Endothelial cell of umbilical vein (primary cell): ENCODE results near the gene EID2B. TPM values are rescaled to one million over a fixed set of nuclear protein-coding genes. Genes with fewer than 3 reads are reported as not detected.

Experiments
- BruUV-seq: library from RNA; stranded (reverse); fragments of 400-500 nt; replicated peaks from 2 replicates; lab custom pipeline; 2021; lab: Mats Ljungman, UMichigan
- CTCF ChIA-PET: fragments of 300-600, 350-600 bp; sonication (Branson Sonifier 250); formaldehyde crosslinking; loops from one replicate; lab custom pipeline; 2021; ENCODE audit warnings: antibody characterized with exemption, inconsistent platforms; lab: Charles Lee
- POLR2A ChIA-PET: fragments of 300-600, 350-600 bp; sonication (Branson Sonifier 250); formaldehyde crosslinking; loops from one replicate; lab custom pipeline; 2021; ENCODE audit warnings: antibody characterized with exemption, inconsistent platforms; lab: Charles Lee
- DNase-seq: peaks from one replicate; pipeline ENCODE4 v3.0.0-alpha.2; 2011; ENCODE audit warnings: low read depth, low spot score
- FAIRE-seq: peaks from 2 replicates; lab custom pipeline; 2011; peaks lifted over from hg19 to GRCh38; lab: Jason Lieb, UNC
- H2AFZ ChIP-seq: 2 replicates; pipeline ENCODE4 v1.6.0; 2012; ENCODE audit warnings: low read depth, low read length, control low read depth, inconsistent platforms
- H3K27ac ChIP-seq: 2 replicates; pipeline ENCODE4 v1.5.1; 2011; ENCODE audit warnings: low read depth, mild to moderate bottlenecking, control low read depth, low read length, moderate library complexity; ENCODE audit not compliant: insufficient read depth
- H3K27me3 ChIP-seq, 2 experiments: 2 replicates each; pipeline versions ENCODE4 v1.6.0 to v1.6.1; 2011; ENCODE audit warnings: low read length in 2 of 2, mixed read lengths in 1 of 2; ENCODE audit not compliant: control insufficient read depth in 2 of 2, insufficient read depth in 2 of 2
- H3K36me3 ChIP-seq, 2 experiments: 2 replicates in 1 of 2; 3 replicates in 1 of 2; pipeline ENCODE4 v1.5.1; 2011; ENCODE audit warnings: low read length in 2 of 2, mild to moderate bottlenecking in 1 of 2, moderate library complexity in 1 of 2; ENCODE audit not compliant: control insufficient read depth in 2 of 2, insufficient read depth in 2 of 2; ENCODE audit errors: extremely low read depth in 1 of 2
- H3K4me1 ChIP-seq: 3 replicates; pipeline ENCODE4 v1.5.1; 2011; ENCODE audit warnings: mild to moderate bottlenecking, low read length; ENCODE audit not compliant: control insufficient read depth, insufficient read depth; ENCODE audit errors: extremely low read depth
- H3K4me2 ChIP-seq: 2 replicates; pipeline ENCODE4 v1.6.1; 2011; ENCODE audit warnings: low read length, control low read depth, mixed read lengths; ENCODE audit not compliant: insufficient read depth
- H3K4me3 ChIP-seq, 3 experiments: fragments of 200-600 bp in 1 of 3; sonication (generic), shearing (Covaris generic) in 1 of 3; replicated peaks in 1 of 3; 2 replicates each; pipeline ENCODE4 v1.5.1; 2011 to 2016; ENCODE audit warnings: control low read depth in 3 of 3, low read length in 3 of 3, mild to moderate bottlenecking in 2 of 3, inconsistent platforms in 1 of 3, low read depth in 1 of 3, moderate library complexity in 1 of 3; ENCODE audit not compliant: insufficient read depth in 1 of 3
- H3K79me2 ChIP-seq: 2 replicates; pipeline ENCODE4 v1.6.0; 2012; ENCODE audit warnings: low read length, inconsistent platforms; ENCODE audit not compliant: control insufficient read depth, insufficient read depth
- H3K9ac ChIP-seq: replicated peaks from 2 replicates; pipeline ENCODE3; 2011; ENCODE audit warnings: low read length, control low read depth; ENCODE audit not compliant: insufficient read depth; ENCODE audit errors: extremely low read depth
- H3K9me1 ChIP-seq: replicated peaks from 3 replicates; pipeline ENCODE4 v1.6.0; 2011; ENCODE audit warnings: mild to moderate bottlenecking, low read length; ENCODE audit not compliant: control insufficient read depth, insufficient read depth; ENCODE audit errors: extremely low read depth
- H3K9me3 ChIP-seq: replicated peaks from 2 replicates; pipeline ENCODE4 v1.5.1; 2012; ENCODE audit warnings: low read length, inconsistent platforms; ENCODE audit not compliant: control insufficient read depth, insufficient read depth
- H4K20me1 ChIP-seq: replicated peaks from 2 replicates; pipeline ENCODE3; 2011; ENCODE audit warnings: mild to moderate bottlenecking, low read length; ENCODE audit not compliant: control insufficient read depth, insufficient read depth; ENCODE audit errors: extremely low read depth
- CTCF ChIP-seq, 2 donors: IDR thresholded peaks; 1 replicate in 1 of 2; 2 replicates in 1 of 2; pipeline ENCODE4 v1.5.1; 2011; ENCODE audit warnings: low read length in 2 of 2, mild to moderate bottlenecking in 2 of 2, moderate library complexity in 2 of 2, control low read depth in 1 of 2, inconsistent platforms in 1 of 2, low read depth in 1 of 2; ENCODE audit not compliant: insufficient read depth in 1 of 2; ENCODE audit errors: extremely low read depth in 1 of 2
- EZH2 ChIP-seq: IDR thresholded peaks from 2 replicates; pipeline ENCODE4 v1.6.1; 2012; ENCODE audit warnings: borderline replicate concordance, low read depth, mild to moderate bottlenecking, moderate library complexity, low read length, inconsistent platforms; ENCODE audit not compliant: severe bottlenecking
- FOS ChIP-seq: IDR thresholded peaks from 2 replicates; pipeline ENCODE4 v1.6.1; 2011; ENCODE audit warnings: mild to moderate bottlenecking, low read length, moderate library complexity, borderline replicate concordance; ENCODE audit not compliant: insufficient read depth
- GATA2 ChIP-seq: IDR thresholded peaks from 2 replicates; pipeline ENCODE4 v1.7.0; 2011; ENCODE audit warnings: low read depth, mild to moderate bottlenecking, moderate library complexity, mixed read lengths, low read length; ENCODE audit not compliant: insufficient read length, insufficient read depth
- JUN ChIP-seq: IDR thresholded peaks from 2 replicates; pipeline ENCODE4 v1.6.1; 2011; ENCODE audit warnings: borderline replicate concordance, low read depth; ENCODE audit not compliant: insufficient read length, insufficient read depth
- MAX ChIP-seq: IDR thresholded peaks from 2 replicates; pipeline ENCODE4 v1.6.1; 2011; ENCODE audit not compliant: insufficient read depth, insufficient read length
- MYC ChIP-seq: IDR thresholded peaks from one replicate; pipeline ENCODE4 v1.6.1; 2011; ENCODE audit warnings: mild to moderate bottlenecking, low read depth, low read length
- POLR2A ChIP-seq: IDR thresholded peaks from 2 replicates; pipeline ENCODE4 v1.6.1; 2012; ENCODE audit warnings: low read depth, mild to moderate bottlenecking, control low read depth, low read length
- POLR2AphosphoS5 ChIP-seq: IDR thresholded peaks from 2 replicates; pipeline ENCODE4 v1.6.1; 2012; ENCODE audit warnings: low read depth, mild to moderate bottlenecking, control low read depth, low read length, moderate library complexity; ENCODE audit not compliant: insufficient read depth
- dilution Hi-C: fragments of 300-500 bp; cut with MboI; formaldehyde crosslinking; loops from one replicate; pipeline ENCODE4 v1.15.0; 2019; ENCODE audit warnings: low sequenced_read_pairs; ENCODE audit not compliant: extremely low pct_ligation_motif_present
- intact Hi-C: fragments of 100-400 bp; cut with micrococcal nuclease; formaldehyde crosslinking; loops from one replicate; pipeline ENCODE4 v1.10.0; 2022
- polyA plus RNA-seq, 4 experiments: library from polyadenylated mRNA; depleted of rRNA in 3 of 4; stranded (reverse) in 3 of 4; unstranded in 1 of 4; fragments of >200 nt; gene quantifications; 2 replicates each; pipeline versions ENCODE4 v1.2.1 to v1.2.3, GENCODE V29; 2011 to 2012; ENCODE audit warnings: missing spikeins in 1 of 4
- total RNA-seq: library from RNA; stranded (reverse); gene quantifications from 2 replicates; pipeline ENCODE4 v1.2.3, GENCODE V29; 2021

Gene EID2B
- total and polyA plus RNA-seq, 2 donors (not counting 3 experiments of a cell fraction or from before 2014, with no cell fraction given), result 1.7 to 3.9 TPM

GRCh38 chr19:39502640-39503417 lies 29.8 kb downstream of the EID2B start:
- intact Hi-C loops, result no loop called here
- Histone ChIP-seq H3K27me3 (peaks cover 31 to 32% of the 10 kb centered on the region in 2 experiments), H2AFZ (peak overlapping the region; percentile 62)

More at GRCh38 chr19:39502640-39503417, 29.8 kb downstream of the EID2B start:
- FAIRE-seq (peak; percentile 63), DNase-seq (peak; percentile 67)
- no peaks in the 10 kb centered on the region for H3K36me3 ChIP-seq
- BruUV-seq, result no TSS peak
- H3K9me3 ChIP-seq, result no peaks in the 10 kb centered on the region
- CTCF ChIA-PET, result interaction anchor here (0.6 to 1.7 kb wide), 16 partner anchors 9 to 105 kb away, joined by 3 to 14 read pairs (median 4); partner anchors contain the start of genes EID2B, RPS16 and SELENOV
- H3K4me1 ChIP-seq, result peaks cover 10% of the 10 kb centered on the region
- no peaks in the 10 kb centered on the region for H3K9me1 ChIP-seq
- no peak overlapping the region for H3K27ac ChIP-seq
- dilution Hi-C loops, result no loop called here
- H4K20me1 ChIP-seq, result no peaks in the 10 kb centered on the region
- H3K4me2 ChIP-seq, result no peak overlapping the region
- no peak overlapping the region for H3K9ac ChIP-seq
- H3K4me3 ChIP-seq, result no peak overlapping the region
- TF ChIP-seq MAX (peak; percentile 84), FOS (no peak), POLR2AphosphoS5 (peak; percentile 46), EZH2 (no peak), GATA2 (no peak), JUN (no peak), CTCF (IDR thresholded peaks at IDR 0.05; ENCODE audit: extremely low read depth in 1 of 2, insufficient read depth in 1 of 2, low read depth in 1 of 2, low read length in 2 of 2) (peak; percentile 82), MYC (peak; percentile 40), POLR2A (no peak)
- POLR2A ChIA-PET, result no interaction called here
- H3K79me2 ChIP-seq, result no peaks in the 10 kb centered on the region
